HCT116 (cell line): ENCODE measurements around the gene NR1H4. TPM values are rescaled to one million over a fixed set of nuclear protein-coding genes. Genes with fewer than 3 reads are reported as not detected.

Experiments
- ATAC-seq: fragments of 200-7000 bp; cut with Tn5 transposase; 2 replicates; pipeline ENCODE4 v1.9.1; 2020; ENCODE audit warnings: mild to moderate bottlenecking, moderate library complexity
- BruUV-seq: library from RNA; stranded (reverse); fragments of 400-500 nt; replicated peaks from 2 replicates; lab custom pipeline; 2021; lab: Mats Ljungman, UMichigan
- CTCF ChIA-PET: fragments of 300-600 bp; sonication (Branson Sonifier 250); formaldehyde crosslinking; loops from one replicate; lab custom pipeline; 2021; ENCODE audit warnings: antibody characterized with exemption; lab: Charles Lee
- POLR2A ChIA-PET: fragments of 300-600, 350-600 bp; sonication (Branson Sonifier 250); formaldehyde crosslinking; loops from one replicate; lab custom pipeline; 2021; ENCODE audit warnings: antibody characterized with exemption; lab: Charles Lee
- RAD21 ChIA-PET, 2 experiments: fragments of 300-600 bp; sonication (Branson Sonifier 250); formaldehyde crosslinking; loops; one replicate each; lab custom pipeline; 2023; ENCODE audit warnings: low total read pairs in 2 of 2; ENCODE audit not compliant: uncharacterized antibody in 2 of 2, unreplicated experiment in 2 of 2, low non-redundant PET in 1 of 2; lab: Charles Lee
- DNase-seq: peaks from one replicate; pipeline ENCODE4 v3.0.0-alpha.2; 2010; ENCODE audit warnings: low read depth, low spot score
- H2AFZ ChIP-seq: fragments of 200-600 bp; shearing (Covaris generic), sonication (generic); 2 replicates; pipeline ENCODE4 v1.6.1; 2017; ENCODE audit warnings: low read depth, mixed run types, mixed read lengths, antibody characterized with exemption, low read length; ENCODE audit not compliant: poor library complexity, severe bottlenecking
- H3K27ac ChIP-seq: 2 replicates; pipeline ENCODE4 v1.5.1; 2012; ENCODE audit warnings: low read depth, low read length
- H3K27me3 ChIP-seq: fragments of 200-600 bp; sonication (generic); 2 replicates; pipeline ENCODE4 v1.6.1; 2016; ENCODE audit warnings: mixed run types, low read length, mixed read lengths; ENCODE audit not compliant: insufficient read depth
- H3K36me3 ChIP-seq, 2 experiments: fragments of 200-500 bp in 1 of 2; fragments of 200-600 bp in 1 of 2; sonication (Bioruptor generic) in 1 of 2; sonication (generic) in 1 of 2; 2 replicates each; pipeline versions ENCODE4 v1.5.1 to v1.6.1; 2014 to 2016; ENCODE audit warnings: low read length in 2 of 2, inconsistent platforms in 1 of 2, mixed read lengths in 1 of 2, mixed run types in 1 of 2; ENCODE audit not compliant: insufficient read depth in 2 of 2, control insufficient read depth in 1 of 2
- H3K4me1 ChIP-seq, 2 experiments: fragments of 200-600 bp in 1 of 2; sonication (generic) in 1 of 2; 2 replicates each; pipeline versions ENCODE4 v1.5.1 to v1.6.1; 2012 to 2017; ENCODE audit warnings: low read length in 2 of 2, inconsistent platforms in 1 of 2, mild to moderate bottlenecking in 1 of 2, mixed read lengths in 1 of 2, mixed run types in 1 of 2, moderate library complexity in 1 of 2; ENCODE audit not compliant: insufficient read depth in 2 of 2, control insufficient read depth in 1 of 2
- H3K4me2 ChIP-seq: fragments of 200-600 bp; sonication (generic); 2 replicates; pipeline ENCODE4 v1.6.1; 2017; ENCODE audit warnings: mixed run types, low read length, mixed read lengths
- H3K4me3 ChIP-seq, 2 experiments: fragments of 200-600 bp in 1 of 2; sonication (generic) in 1 of 2; replicated peaks in 1 of 2; 2 replicates each; pipeline ENCODE4 v1.5.1; 2011 to 2016; ENCODE audit warnings: low read length in 2 of 2, control low read depth in 1 of 2, low read depth in 1 of 2, mild to moderate bottlenecking in 1 of 2, mixed read lengths in 1 of 2, mixed run types in 1 of 2
- H3K79me2 ChIP-seq: fragments of 200-600 bp; sonication (generic); 2 replicates; pipeline ENCODE4 v1.6.1; 2017; ENCODE audit warnings: mild to moderate bottlenecking, mixed run types, low read length, moderate library complexity, mixed read lengths; ENCODE audit not compliant: insufficient read depth
- H3K9ac ChIP-seq: fragments of 200-600 bp; sonication (generic); 2 replicates; pipeline ENCODE4 v1.6.1; 2016; ENCODE audit warnings: low read length, mixed read lengths
- H3K9me2 ChIP-seq: fragments of 200-600 bp; sonication (generic), shearing (Covaris generic); 2 replicates; pipeline ENCODE4 v1.6.1; 2017; ENCODE audit warnings: mixed run types, mild to moderate bottlenecking, moderate library complexity; ENCODE audit not compliant: insufficient read depth
- H3K9me3 ChIP-seq, 2 experiments: fragments of 200-500 bp in 1 of 2; fragments of 200-600 bp in 1 of 2; sonication (Bioruptor generic) in 1 of 2; sonication (generic) in 1 of 2; 2 replicates each; pipeline ENCODE4 v1.6.1; 2014 to 2017; ENCODE audit warnings: low read length in 2 of 2, mixed read lengths in 2 of 2, inconsistent platforms in 1 of 2, low read depth in 1 of 2, mild to moderate bottlenecking in 1 of 2, mixed run types in 1 of 2, moderate library complexity in 1 of 2; ENCODE audit not compliant: control insufficient read depth in 1 of 2, insufficient read depth in 1 of 2
- H4K20me1 ChIP-seq: fragments of 200-600 bp; sonication (generic), shearing (Covaris generic); 2 replicates; pipeline ENCODE4 v1.6.1; 2017; ENCODE audit warnings: mixed run types, mild to moderate bottlenecking, moderate library complexity; ENCODE audit not compliant: insufficient read depth
- CEBPB ChIP-seq: IDR thresholded peaks from 2 replicates; pipeline ENCODE4 v1.6.1; 2012; ENCODE audit warnings: low read depth
- EGR1 ChIP-seq: IDR thresholded peaks from 2 replicates; pipeline ENCODE4 v1.6.1; 2012; ENCODE audit warnings: low read depth
- ELF1 ChIP-seq: IDR thresholded peaks from 2 replicates; pipeline ENCODE4 v1.6.1; 2012; ENCODE audit warnings: low read depth, borderline replicate concordance
- EZH2 ChIP-seq: fragments of 200-600 bp; sonication (generic); IDR thresholded peaks from 2 replicates; pipeline ENCODE4 v1.6.1; 2017; ENCODE audit warnings: antibody characterized with exemption, mixed run types
- EZH2phosphoT487 ChIP-seq: fragments of 200-600 bp; IDR thresholded peaks from 2 replicates; pipeline ENCODE4 v1.6.1; 2018; ENCODE audit warnings: antibody characterized with exemption, borderline replicate concordance
- POLR2A ChIP-seq: IDR thresholded peaks from 2 replicates; pipeline ENCODE4 v1.7.0; 2011; ENCODE audit warnings: borderline replicate concordance; ENCODE audit not compliant: insufficient read depth, insufficient read length; ENCODE audit errors: extremely low read depth
- POLR2AphosphoS5 ChIP-seq: IDR thresholded peaks from 2 replicates; pipeline ENCODE4 v1.6.1; 2011; ENCODE audit warnings: mild to moderate bottlenecking, low read depth, low read length, moderate library complexity
- RAD21 ChIP-seq: IDR thresholded peaks from 2 replicates; pipeline ENCODE4 v1.6.1; 2012; ENCODE audit warnings: low read depth, mild to moderate bottlenecking
- YY1 ChIP-seq: IDR thresholded peaks from 2 replicates; pipeline ENCODE4 v1.6.1; 2011; ENCODE audit warnings: low read length, low read depth, moderate library complexity, mild to moderate bottlenecking; ENCODE audit not compliant: insufficient replicate concordance; ENCODE audit errors: extremely low read depth
- ZFX ChIP-seq: fragments of 450-650 bp; IDR thresholded peaks from 2 replicates; pipeline ENCODE4 v1.6.1; 2017
- intact Hi-C: fragments of 100-400 bp; cut with micrococcal nuclease; formaldehyde crosslinking; loops from 2 replicates; pipeline ENCODE4 v1.10.0; 2022
- total RNA-seq: library from RNA; stranded (reverse); gene quantifications from one replicate; pipeline ENCODE4 v1.2.1, GENCODE V29; 2021; ENCODE audit not compliant: unreplicated experiment
- TF ChIP-seq, protein P1 (sequence below): IDR thresholded peaks from 2 replicates; pipeline ENCODE4 v1.6.1; 2012
- TF ChIP-seq, protein P2 (sequence below): IDR thresholded peaks from 2 replicates; pipeline ENCODE4 v1.6.1; 2012; ENCODE audit warnings: low read depth

Gene NR1H4
- total RNA-seq, 1 experiment from 2014 or later, result not detected

DNA sequence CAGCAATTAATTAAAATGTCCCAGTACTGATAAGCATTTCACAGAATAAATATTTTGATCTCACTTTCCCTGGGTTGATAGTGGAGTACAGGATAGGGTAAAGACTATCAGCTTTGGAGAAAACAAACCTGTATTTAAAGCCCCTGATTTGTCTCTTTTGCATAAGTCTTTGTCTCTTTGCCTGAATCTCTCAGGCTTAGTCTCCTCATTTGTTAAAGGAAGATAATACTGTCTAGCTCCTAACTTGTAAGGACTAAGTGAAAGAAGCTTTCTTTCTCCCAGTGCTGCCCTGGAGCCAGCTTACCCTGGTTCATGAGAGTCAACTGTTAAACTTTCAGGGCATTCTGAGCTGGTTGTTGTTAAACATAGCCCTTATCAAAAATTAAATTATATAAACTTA lies 5.5 kb upstream of the NR1H4 start:
- ATAC-seq, result no peak
- H3K4me1 ChIP-seq, result no peaks in the 10 kb centered on the region

More for the DNA sequence above, 5.5 kb upstream of the NR1H4 start:
- intact Hi-C loops, result no loop called here
- Histone ChIP-seq H3K36me3 (no peaks in the 10 kb centered on the region), H3K9me3 (no peaks in the 10 kb centered on the region), H3K27ac (no peak overlapping the region), H3K9me2 (no peaks in the 10 kb centered on the region), H3K79me2 (no peaks in the 10 kb centered on the region), H4K20me1 (no peaks in the 10 kb centered on the region), H2AFZ (no peak overlapping the region), H3K27me3 (peaks cover 9% of the 10 kb centered on the region; the same call in 1 of the 2 replicates), H3K4me3 (no peak overlapping the region), H3K9ac (no peak overlapping the region), H3K4me2 (no peak overlapping the region)
- ChIA-PET RAD21 (no interaction called here), CTCF (no interaction called here), POLR2A (no interaction called here)
- DNase-seq, result no peak
- no peak for TF ChIP-seq EZH2
- TF ChIP-seq, protein P1, sequence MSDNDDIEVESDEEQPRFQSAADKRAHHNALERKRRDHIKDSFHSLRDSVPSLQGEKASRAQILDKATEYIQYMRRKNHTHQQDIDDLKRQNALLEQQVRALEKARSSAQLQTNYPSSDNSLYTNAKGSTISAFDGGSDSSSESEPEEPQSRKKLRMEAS, result no peak
- TF ChIP-seq EZH2phosphoT487, result no peak
- TF ChIP-seq, protein P2, sequence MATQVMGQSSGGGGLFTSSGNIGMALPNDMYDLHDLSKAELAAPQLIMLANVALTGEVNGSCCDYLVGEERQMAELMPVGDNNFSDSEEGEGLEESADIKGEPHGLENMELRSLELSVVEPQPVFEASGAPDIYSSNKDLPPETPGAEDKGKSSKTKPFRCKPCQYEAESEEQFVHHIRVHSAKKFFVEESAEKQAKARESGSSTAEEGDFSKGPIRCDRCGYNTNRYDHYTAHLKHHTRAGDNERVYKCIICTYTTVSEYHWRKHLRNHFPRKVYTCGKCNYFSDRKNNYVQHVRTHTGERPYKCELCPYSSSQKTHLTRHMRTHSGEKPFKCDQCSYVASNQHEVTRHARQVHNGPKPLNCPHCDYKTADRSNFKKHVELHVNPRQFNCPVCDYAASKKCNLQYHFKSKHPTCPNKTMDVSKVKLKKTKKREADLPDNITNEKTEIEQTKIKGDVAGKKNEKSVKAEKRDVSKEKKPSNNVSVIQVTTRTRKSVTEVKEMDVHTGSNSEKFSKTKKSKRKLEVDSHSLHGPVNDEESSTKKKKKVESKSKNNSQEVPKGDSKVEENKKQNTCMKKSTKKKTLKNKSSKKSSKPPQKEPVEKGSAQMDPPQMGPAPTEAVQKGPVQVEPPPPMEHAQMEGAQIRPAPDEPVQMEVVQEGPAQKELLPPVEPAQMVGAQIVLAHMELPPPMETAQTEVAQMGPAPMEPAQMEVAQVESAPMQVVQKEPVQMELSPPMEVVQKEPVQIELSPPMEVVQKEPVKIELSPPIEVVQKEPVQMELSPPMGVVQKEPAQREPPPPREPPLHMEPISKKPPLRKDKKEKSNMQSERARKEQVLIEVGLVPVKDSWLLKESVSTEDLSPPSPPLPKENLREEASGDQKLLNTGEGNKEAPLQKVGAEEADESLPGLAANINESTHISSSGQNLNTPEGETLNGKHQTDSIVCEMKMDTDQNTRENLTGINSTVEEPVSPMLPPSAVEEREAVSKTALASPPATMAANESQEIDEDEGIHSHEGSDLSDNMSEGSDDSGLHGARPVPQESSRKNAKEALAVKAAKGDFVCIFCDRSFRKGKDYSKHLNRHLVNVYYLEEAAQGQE, result no peak
- no peak for TF ChIP-seq YY1
- TF ChIP-seq ELF1, result no peak
- no peak for TF ChIP-seq ZFX
- no peak for TF ChIP-seq EGR1
- no peak for TF ChIP-seq POLR2AphosphoS5
- no peak for TF ChIP-seq RAD21
- no peak for TF ChIP-seq POLR2A
- no peak for TF ChIP-seq CEBPB
- BruUV-seq, result no TSS peak
